Progenitor cell of endocrine pancreas (in vitro differentiated cells): Measurements from ENCODE around the gene MARCHF10. TPM values are rescaled to one million over a fixed set of nuclear protein-coding genes. Genes with fewer than 3 reads are reported as not detected.
A peak's percentile ranks its signal among the peaks of the same experiment; 100 is the strongest.
"Not testable (repeated sequence)": the region's sequence is repeated elsewhere in the genome, so short reads cannot be mapped to it uniquely, and the experiment has no call there.

Experiments used
- DNase-seq: peaks from one replicate; pipeline ENCODE4 v3.0.0; 2021; ENCODE audit warnings: low spot score; ENCODE audit not compliant: unreplicated experiment
- H3K27ac Mint-ChIP-seq: 2 replicates; pipeline ENCODE4 v1.8.0; 2021; ENCODE audit warnings: mild to moderate bottlenecking, moderate library complexity, mixed read lengths
- H3K27me3 Mint-ChIP-seq: 2 replicates; pipeline ENCODE4 v1.8.0; 2021; ENCODE audit warnings: mixed read lengths
- H3K36me3 Mint-ChIP-seq: 2 replicates; pipeline ENCODE4 v1.8.0; 2022; ENCODE audit warnings: mixed read lengths; ENCODE audit not compliant: insufficient read depth
- H3K4me1 Mint-ChIP-seq: 2 replicates; pipeline ENCODE4 v1.8.0; 2021; ENCODE audit warnings: low read depth, mixed read lengths
- H3K4me3 Mint-ChIP-seq: 2 replicates; pipeline ENCODE4 v1.8.0; 2021; ENCODE audit warnings: low read depth, mild to moderate bottlenecking, moderate library complexity, mixed read lengths
- H3K9me3 Mint-ChIP-seq: 2 replicates; pipeline ENCODE4 v1.8.0; 2021; ENCODE audit warnings: low read depth, mixed read lengths
- total RNA-seq: library from RNA; stranded (reverse); gene quantifications from 2 replicates; pipeline ENCODE4 v1.2.1, GENCODE V29; 2021
- TF ChIP-seq, protein P1 (sequence below): fragments of 200-600 bp; sonication (generic); IDR thresholded peaks from one replicate; pipeline ENCODE4 v1.5.0; 2021; ENCODE audit warnings: antibody characterized with exemption, mild to moderate bottlenecking; ENCODE audit not compliant: unreplicated experiment

MARCHF10 gene
- total RNA-seq, 1 donor from 2014 or later: not detected

DNA sequence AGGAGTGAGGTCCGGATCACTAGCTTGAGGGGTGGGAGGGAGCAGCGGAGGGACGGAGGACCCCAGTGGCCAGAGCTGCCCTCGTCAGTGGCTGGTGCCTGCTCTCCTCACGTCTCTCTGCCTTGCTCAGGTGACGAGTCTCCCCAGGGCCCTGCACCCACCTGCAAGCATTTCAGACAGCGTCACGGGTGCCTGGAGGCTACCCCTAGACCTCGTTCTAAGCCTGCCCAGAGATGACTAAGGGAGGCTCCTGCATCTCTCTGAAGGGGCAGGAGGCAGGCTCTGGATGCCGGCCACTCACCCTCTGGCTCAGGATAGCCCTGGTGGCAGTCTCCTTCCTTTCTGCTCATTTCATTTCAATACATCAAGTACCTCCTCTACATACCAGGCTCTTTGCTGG, 111.9 kb downstream of the MARCHF10 start:
- Mint-ChIP-seq H3K4me1 (peaks cover 4% of the 10 kb centered on the region), H3K9me3 (no peaks in the 10 kb centered on the region), H3K27ac (no peak overlapping the region), H3K4me3 (no peak overlapping the region), H3K36me3 (no peaks in the 10 kb centered on the region), H3K27me3 (peaks cover 17% of the 10 kb centered on the region)
- TF ChIP-seq, protein P1, sequence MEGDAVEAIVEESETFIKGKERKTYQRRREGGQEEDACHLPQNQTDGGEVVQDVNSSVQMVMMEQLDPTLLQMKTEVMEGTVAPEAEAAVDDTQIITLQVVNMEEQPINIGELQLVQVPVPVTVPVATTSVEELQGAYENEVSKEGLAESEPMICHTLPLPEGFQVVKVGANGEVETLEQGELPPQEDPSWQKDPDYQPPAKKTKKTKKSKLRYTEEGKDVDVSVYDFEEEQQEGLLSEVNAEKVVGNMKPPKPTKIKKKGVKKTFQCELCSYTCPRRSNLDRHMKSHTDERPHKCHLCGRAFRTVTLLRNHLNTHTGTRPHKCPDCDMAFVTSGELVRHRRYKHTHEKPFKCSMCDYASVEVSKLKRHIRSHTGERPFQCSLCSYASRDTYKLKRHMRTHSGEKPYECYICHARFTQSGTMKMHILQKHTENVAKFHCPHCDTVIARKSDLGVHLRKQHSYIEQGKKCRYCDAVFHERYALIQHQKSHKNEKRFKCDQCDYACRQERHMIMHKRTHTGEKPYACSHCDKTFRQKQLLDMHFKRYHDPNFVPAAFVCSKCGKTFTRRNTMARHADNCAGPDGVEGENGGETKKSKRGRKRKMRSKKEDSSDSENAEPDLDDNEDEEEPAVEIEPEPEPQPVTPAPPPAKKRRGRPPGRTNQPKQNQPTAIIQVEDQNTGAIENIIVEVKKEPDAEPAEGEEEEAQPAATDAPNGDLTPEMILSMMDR: no peak
- DNase-seq: no peak

DNA sequence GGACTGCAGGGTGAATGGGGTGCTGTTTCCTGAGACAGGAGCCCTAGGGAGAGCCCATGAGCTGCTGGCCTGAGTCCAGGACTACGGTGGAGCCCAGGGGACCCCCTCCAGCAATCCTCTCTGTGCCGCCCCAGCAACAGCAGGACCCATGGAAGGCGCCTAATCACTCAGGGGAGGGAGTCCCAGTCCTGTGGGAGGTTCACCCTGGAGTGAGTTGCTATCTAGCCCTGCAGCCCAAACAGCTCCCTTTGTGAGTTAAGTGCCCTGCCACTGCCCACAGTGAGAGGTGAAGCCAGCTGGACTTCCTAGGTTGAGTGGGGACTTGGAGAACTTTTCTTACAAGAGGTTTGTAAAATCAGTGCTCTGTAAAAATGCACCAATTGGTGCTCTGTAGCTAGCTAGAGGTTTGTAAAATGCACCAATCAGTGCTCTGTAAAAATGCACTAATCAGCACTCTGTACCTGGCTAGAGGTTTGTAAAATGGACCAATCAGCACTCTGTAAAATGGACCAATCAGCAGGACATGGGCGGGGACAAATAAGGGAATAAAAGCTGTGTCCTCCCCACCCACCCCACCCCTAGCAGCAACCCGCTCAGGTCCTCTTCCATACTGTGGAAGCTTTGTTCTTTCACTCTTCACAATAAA, 112.9 kb downstream of the MARCHF10 start:
- not testable (repeated sequence) for DNase-seq, H3K4me3 Mint-ChIP-seq, H3K4me1 Mint-ChIP-seq, H3K36me3 Mint-ChIP-seq, H3K9me3 Mint-ChIP-seq, H3K27ac Mint-ChIP-seq
- peaks cover 12% of the 10 kb centered on the region for H3K27me3 Mint-ChIP-seq

DNA sequence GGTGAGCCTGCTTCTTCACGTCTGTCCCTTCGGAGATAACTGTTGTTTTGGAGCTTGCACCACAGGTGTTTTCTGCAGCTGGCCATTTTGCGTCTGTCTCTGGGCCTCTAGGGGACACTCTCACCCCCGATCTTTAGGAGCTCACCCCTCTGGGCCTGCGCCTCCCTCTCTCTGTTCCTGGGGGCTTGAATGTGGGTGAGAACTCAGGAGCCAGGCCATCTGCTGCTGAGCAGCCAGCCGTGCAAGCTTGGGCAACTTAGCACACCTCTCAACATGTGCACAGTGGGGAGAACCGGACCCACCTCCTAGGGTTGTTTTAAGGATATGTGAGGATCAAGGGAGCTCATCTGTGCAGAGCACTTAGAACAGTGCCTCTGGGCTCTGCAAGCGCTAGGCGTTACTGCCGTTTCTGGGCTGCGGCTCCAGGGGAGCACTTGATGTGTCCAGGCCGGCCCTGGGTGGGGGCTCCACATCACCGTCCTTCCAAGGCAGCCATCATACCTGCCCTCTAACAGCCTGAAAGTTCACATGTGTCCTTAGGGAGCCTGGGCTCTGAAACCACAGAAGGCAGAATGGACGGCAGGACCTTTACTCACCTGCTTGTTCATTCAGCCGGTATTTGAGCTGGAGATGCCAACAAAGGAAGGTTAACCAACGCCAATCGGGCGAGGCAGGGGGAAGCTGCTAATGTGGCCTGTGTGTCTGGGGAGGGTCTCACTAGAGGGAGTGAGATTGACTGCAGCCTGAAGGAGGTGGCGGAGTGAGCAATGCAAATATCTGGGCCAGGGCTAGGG, 114.3 kb downstream of the MARCHF10 start:
- Mint-ChIP-seq H3K9me3 (no peaks in the 10 kb centered on the region), H3K27ac (no peak overlapping the region), H3K36me3 (no peaks in the 10 kb centered on the region), H3K4me1 (peaks cover 1% of the 10 kb centered on the region), H3K4me3 (no peak overlapping the region), H3K27me3 (peaks cover 9% of the 10 kb centered on the region)
- TF ChIP-seq, protein P1: no peak
- DNase-seq: no peak

DNA sequence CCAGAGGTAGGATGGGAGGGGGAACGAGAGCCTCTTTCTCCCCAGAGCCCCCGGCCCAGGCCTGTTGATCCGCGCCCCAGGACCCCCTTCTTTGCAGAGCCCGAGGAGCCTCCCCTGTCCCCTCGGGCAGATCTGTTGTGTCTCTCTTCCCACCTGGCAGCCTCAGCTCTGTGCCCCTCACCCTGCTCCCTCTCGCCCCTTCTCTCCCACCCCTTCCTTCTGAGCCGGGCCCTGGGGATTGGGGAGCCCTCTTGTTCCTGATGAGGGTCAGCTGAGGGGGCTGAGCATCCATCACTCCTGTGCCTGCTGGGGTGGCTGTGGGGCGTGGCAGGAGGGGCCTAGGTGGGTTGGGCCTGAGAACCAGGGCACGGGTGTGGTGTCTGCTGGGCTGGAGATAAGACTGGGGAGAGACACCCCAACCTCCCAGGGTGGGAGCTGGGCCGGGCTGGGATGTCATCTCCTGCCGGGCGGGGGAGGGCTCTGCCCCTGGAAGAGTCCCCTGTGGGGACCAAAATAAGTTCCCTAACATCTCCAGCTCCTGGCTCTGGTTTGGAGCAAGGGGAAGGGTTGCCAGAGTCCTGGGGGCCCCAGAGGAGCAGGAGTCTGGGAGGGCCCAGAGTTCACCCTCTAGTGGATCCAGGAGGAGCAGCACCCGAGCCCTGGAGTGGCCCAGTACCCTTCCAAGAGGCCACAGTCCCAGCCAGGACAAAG, 115.2 kb downstream of the MARCHF10 start:
- no peak for DNase-seq
- Mint-ChIP-seq H3K36me3 (no peaks in the 10 kb centered on the region), H3K4me3 (no peak overlapping the region)

DNA sequence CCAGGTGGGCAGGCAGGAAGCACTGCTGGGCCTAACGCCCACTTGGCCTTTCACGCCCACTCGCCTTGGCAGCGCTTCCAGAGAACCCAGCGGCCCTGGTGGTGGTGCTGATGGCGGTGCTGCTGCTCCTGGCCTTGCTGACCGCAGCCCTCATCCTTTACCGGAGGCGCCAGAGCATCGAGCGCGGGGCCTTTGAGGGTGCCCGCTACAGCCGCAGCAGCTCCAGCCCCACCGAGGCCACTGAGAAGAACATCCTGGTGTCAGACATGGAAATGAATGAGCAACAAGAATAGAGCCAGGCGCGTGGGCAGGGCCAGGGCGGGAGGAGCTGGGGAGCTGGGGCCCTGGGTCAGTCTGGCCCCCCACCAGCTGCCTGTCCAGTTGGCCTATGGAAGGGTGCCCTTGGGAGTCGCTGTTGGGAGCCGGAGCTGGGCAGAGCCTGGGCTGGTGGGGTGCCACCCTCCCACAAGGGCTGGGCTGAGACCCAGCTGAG, 115.9 kb downstream of the MARCHF10 start:
- no peak overlapping the region for H3K4me3 Mint-ChIP-seq
- no peaks in the 10 kb centered on the region for H3K9me3 Mint-ChIP-seq
- H3K27ac Mint-ChIP-seq: peak overlapping the region; percentile 33
- H3K27me3 Mint-ChIP-seq: peaks cover 5% of the 10 kb centered on the region
- H3K36me3 Mint-ChIP-seq: no peaks in the 10 kb centered on the region
- no peak for DNase-seq
- peaks cover 1% of the 10 kb centered on the region for H3K4me1 Mint-ChIP-seq
- TF ChIP-seq, protein P1: no peak

More for the DNA sequence above, 115.2 kb downstream of the MARCHF10 start:
- H3K27me3 Mint-ChIP-seq: peaks cover 8% of the 10 kb centered on the region
- H3K9me3 Mint-ChIP-seq: no peaks in the 10 kb centered on the region
- H3K4me1 Mint-ChIP-seq: peaks cover 1% of the 10 kb centered on the region
- H3K27ac Mint-ChIP-seq: no peak overlapping the region
- TF ChIP-seq, protein P1: peak; percentile 46

DNA sequence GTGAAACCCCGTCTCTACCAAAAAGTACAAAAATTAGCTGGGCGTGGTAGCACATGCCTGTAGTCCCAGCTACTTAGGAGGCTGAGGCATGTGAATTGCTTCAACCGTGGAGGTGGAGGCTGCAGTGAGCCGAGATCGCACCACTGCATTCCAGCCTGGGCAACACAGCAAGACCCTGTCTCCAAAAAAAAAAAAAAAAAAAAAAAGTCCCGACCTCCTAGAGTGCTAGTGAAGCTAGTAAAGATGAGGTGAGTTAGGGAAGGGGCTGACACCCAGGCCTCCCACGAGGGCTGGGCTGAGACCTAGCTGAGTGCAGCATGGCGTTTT, 116.6 kb downstream of the MARCHF10 start:
- H3K4me1 Mint-ChIP-seq, DNase-seq, H3K4me3 Mint-ChIP-seq, H3K27ac Mint-ChIP-seq, H3K36me3 Mint-ChIP-seq, H3K27me3 Mint-ChIP-seq, H3K9me3 Mint-ChIP-seq: not testable (repeated sequence)
